Vagina (tissue), 2 donors: ENCODE data around the gene RAB32. TPM values are rescaled to one million over a fixed set of nuclear protein-coding genes. Genes with fewer than 3 reads are reported as not detected.

Source experiments
- DNase-seq, 2 donors: peaks; one replicate each; pipeline ENCODE4 v3.0.0-alpha.2; 2017; ENCODE audit errors: extremely low spot score in 2 of 2
- H3K27ac ChIP-seq: fragments of 200-600 bp; sonication (generic); one replicate; pipeline ENCODE4 v1.5.1; 2019
- H3K27me3 ChIP-seq: fragments of 200-600 bp; sonication (generic); one replicate; pipeline ENCODE4 v1.5.1; 2019
- H3K36me3 ChIP-seq, 2 donors: fragments of 200-600 bp; sonication (generic); one replicate each; pipeline ENCODE4 v1.5.1; 2017 to 2019
- H3K4me1 ChIP-seq: fragments of 200-600 bp; sonication (generic); one replicate; pipeline ENCODE4 v1.5.1; 2019
- H3K4me3 ChIP-seq, 2 donors: fragments of 200-600 bp; sonication (generic); 1 replicate in 1 of 2; 2 replicates in 1 of 2; pipeline ENCODE4 v1.5.1; 2016 to 2019
- H3K9me3 ChIP-seq: fragments of 200-600 bp; sonication (generic); one replicate; pipeline ENCODE4 v1.5.1; 2019
- CTCF ChIP-seq, 3 experiments: fragments of 450-650 bp in 2 of 3; fragments of 200-600 bp in 1 of 3; sonication (generic) in 1 of 3; IDR thresholded peaks; one replicate each; pipeline ENCODE4 v1.5.1; 2017 to 2019; ENCODE audit warnings: antibody characterized with exemption in 3 of 3, mild to moderate bottlenecking in 2 of 3, moderate library complexity in 2 of 3
- POLR2A ChIP-seq, 2 donors: fragments of 450-650 bp; IDR thresholded peaks; one replicate each; pipeline ENCODE4 v1.6.1; 2017; ENCODE audit warnings: antibody characterized with exemption in 2 of 2, mild to moderate bottlenecking in 2 of 2, moderate library complexity in 2 of 2
- POLR2AphosphoS5 ChIP-seq, 2 donors: sonication (generic); formaldehyde crosslinking; IDR thresholded peaks; one replicate each; pipeline ENCODE4 v1.9.0; 2017; ENCODE audit warnings: antibody characterized with exemption in 2 of 2, mild to moderate bottlenecking in 2 of 2, low read depth in 1 of 2; ENCODE audit not compliant: insufficient read depth in 1 of 2
- intact Hi-C: fragments of 100-400 bp; cut with DNase I; formaldehyde crosslinking; loops from one replicate; pipeline ENCODE4 v1.15.1; 2023
- total RNA-seq: library from RNA; depleted of rRNA; stranded (reverse); fragments of >200 nt; gene quantifications from one replicate; pipeline ENCODE4 v1.2.3, GENCODE V29; 2016

The RAB32 gene
- total RNA-seq, 1 donor from 2014 or later: 26.8 TPM

- no peak for TF ChIP-seq POLR2A (IDR thresholded peaks at IDR 0.05)
- no peak for TF ChIP-seq POLR2AphosphoS5 (IDR thresholded peaks at IDR 0.05; ENCODE audit: insufficient read depth in 1 of 2, low read depth in 1 of 2)
- no peak for TF ChIP-seq CTCF (IDR thresholded peaks at IDR 0.05)
- H3K4me3 ChIP-seq: no peak overlapping the region
Measured at GRCh38 chr6:146601352-146601751, 57.7 kb downstream of the RAB32 start.

DNA sequence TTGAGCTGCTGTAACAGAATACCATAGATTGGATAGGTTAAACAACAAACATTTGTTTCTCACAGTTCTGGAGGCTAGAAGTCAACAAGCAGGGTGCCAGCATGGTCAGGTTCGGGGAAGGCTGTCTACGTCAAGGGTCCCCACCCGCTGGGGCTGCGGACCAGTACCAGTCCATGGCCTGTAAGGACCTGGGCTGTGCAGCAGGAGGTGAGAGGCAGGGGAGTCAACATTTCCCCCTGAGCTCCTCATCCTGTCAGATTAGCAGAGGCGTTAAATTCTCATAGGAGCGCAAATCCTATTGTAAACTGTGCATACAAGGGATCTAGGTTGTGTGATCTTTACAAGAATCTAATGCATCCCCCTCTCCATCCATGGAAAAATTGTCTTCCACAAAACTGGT, 58.9 kb downstream of the RAB32 start:
- Histone ChIP-seq H3K9me3 (no peaks in the 10 kb centered on the region), H3K27ac (no peak overlapping the region), H3K27me3 (no peaks in the 10 kb centered on the region), H3K4me1 (peaks cover 4% of the 10 kb centered on the region), H3K4me3 (no peak overlapping the region), H3K36me3 (no peaks in the 10 kb centered on the region)
- no peak for DNase-seq
- TF ChIP-seq CTCF (IDR thresholded peaks at IDR 0.05): no peak
- no peak for TF ChIP-seq POLR2AphosphoS5 (IDR thresholded peaks at IDR 0.05; ENCODE audit: insufficient read depth in 1 of 2, low read depth in 1 of 2)
- TF ChIP-seq POLR2A (IDR thresholded peaks at IDR 0.05): no peak
- intact Hi-C loops: no loop called here

More at GRCh38 chr6:146601352-146601751, 57.7 kb downstream of the RAB32 start:
- no peaks in the 10 kb centered on the region for H3K9me3 ChIP-seq
- no peaks in the 10 kb centered on the region for H3K36me3 ChIP-seq
- H3K27ac ChIP-seq: no peak overlapping the region
- no peaks in the 10 kb centered on the region for H3K27me3 ChIP-seq
- intact Hi-C loops: no loop called here
- H3K4me1 ChIP-seq: peaks cover 4% of the 10 kb centered on the region
- DNase-seq: no peak

Other genes starting within 250 kb of the RAB32 start
- not detected for gene ADGB, start 55.1 kb downstream of the RAB32 start, total RNA-seq